NCI-H2107 (cell line): ENCODE data around the gene TMSB10.
A peak's percentile ranks its signal among the peaks of the same experiment; 100 is the strongest.
"Not testable (repeated sequence)": the region's sequence is repeated elsewhere in the genome, so short reads cannot be mapped to it uniquely, and the experiment has no call there.

ENCODE experiments used
- DNase-seq: peaks from one replicate; lab custom pipeline; 2025; lab: John Stamatoyannopoulos, UW

The TMSB10 gene

GRCh38 chr2:84905181-84906107 lies at the start of gene TMSB10:
Gene TMSB10 (plus strand): TSS chr2:84905656.
- peak; percentile 70 for DNase-seq

- DNase-seq = no peak
Observed at GRCh38 chr2:84855731-84856130, 49.7 kb upstream of the TMSB10 start.

- no peak for DNase-seq
Observed at GRCh38 chr2:84856787-84857186, 48.7 kb upstream of the TMSB10 start.

- no peak for DNase-seq
Observed at GRCh38 chr2:84857566-84857965, 47.9 kb upstream of the TMSB10 start.

GRCh38 chr2:84858123-84858522 lies 47.3 kb upstream of the TMSB10 start:
- no peak for DNase-seq

GRCh38 chr2:84858937-84859336 lies 46.5 kb upstream of the TMSB10 start:
- DNase-seq = no peak

- DNase-seq = no peak
Observed at GRCh38 chr2:84861539-84861938, 43.9 kb upstream of the TMSB10 start.

- no peak for DNase-seq
Observed at GRCh38 chr2:84862006-84862405, 43.5 kb upstream of the TMSB10 start.

GRCh38 chr2:84865181-84865783 lies 40.2 kb upstream of the TMSB10 start:
- DNase-seq = no peak

- DNase-seq = no peak
Observed at GRCh38 chr2:84866122-84866521, 39.3 kb upstream of the TMSB10 start.

- DNase-seq = not testable (repeated sequence)
Observed at GRCh38 chr2:84868327-84868726, 37.1 kb upstream of the TMSB10 start.

- no peak for DNase-seq
Observed at GRCh38 chr2:84870306-84870705, 35.1 kb upstream of the TMSB10 start.

GRCh38 chr2:84872691-84873090 lies 32.8 kb upstream of the TMSB10 start:
- not testable (repeated sequence) for DNase-seq

- DNase-seq = no peak
Observed at GRCh38 chr2:84873350-84873749, 32.1 kb upstream of the TMSB10 start.

GRCh38 chr2:84874381-84875212 lies 30.9 kb upstream of the TMSB10 start:
- DNase-seq = no peak

- no peak for DNase-seq
Observed at GRCh38 chr2:84875213-84875560, 30.3 kb upstream of the TMSB10 start.

GRCh38 chr2:84875619-84876018 lies 29.8 kb upstream of the TMSB10 start:
- DNase-seq = not testable (repeated sequence)

GRCh38 chr2:84876369-84876768 lies 29.1 kb upstream of the TMSB10 start:
- no peak for DNase-seq

GRCh38 chr2:84878459-84878858 lies 27.0 kb upstream of the TMSB10 start:
- no peak for DNase-seq

GRCh38 chr2:84878896-84879583 lies 26.4 kb upstream of the TMSB10 start:
- DNase-seq = no peak

- no peak for DNase-seq
Observed at GRCh38 chr2:84879584-84880394, 25.7 kb upstream of the TMSB10 start.
